ENCODE results near the gene DDX4. TPM values are rescaled to one million over a fixed set of nuclear protein-coding genes. Genes with fewer than 3 reads are reported as not detected.

DDX4 gene
- polyA plus RNA-seq, 3 donors: not detected

DNA sequence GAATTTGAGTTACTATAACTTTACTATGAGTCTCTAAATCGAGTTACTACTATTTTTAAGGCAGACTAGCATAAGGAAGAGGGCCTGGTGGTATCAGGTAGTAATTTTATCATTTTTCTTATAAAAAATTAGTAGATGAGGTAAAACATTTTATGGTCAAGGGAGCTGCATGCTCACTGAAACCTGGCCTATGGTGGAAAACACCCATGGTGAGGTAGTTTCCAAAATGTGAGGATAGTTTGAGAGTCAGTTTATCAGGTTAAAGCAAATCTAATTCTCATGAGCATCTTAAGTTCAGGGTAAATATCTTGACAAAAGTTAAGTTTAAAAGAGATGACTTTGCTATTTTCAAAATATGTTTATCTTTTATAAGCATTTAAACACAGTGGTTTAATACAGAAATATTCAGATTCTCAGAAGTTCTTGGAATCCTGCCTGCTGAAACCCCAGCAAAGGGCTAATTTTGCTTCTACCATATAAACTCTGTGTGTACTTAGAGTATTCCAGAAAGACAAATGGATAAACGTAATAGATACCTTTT, 10.0 kb downstream of the DDX4 start:
- intact Hi-C loops (cut with micrococcal nuclease): no loop called here

DNA sequence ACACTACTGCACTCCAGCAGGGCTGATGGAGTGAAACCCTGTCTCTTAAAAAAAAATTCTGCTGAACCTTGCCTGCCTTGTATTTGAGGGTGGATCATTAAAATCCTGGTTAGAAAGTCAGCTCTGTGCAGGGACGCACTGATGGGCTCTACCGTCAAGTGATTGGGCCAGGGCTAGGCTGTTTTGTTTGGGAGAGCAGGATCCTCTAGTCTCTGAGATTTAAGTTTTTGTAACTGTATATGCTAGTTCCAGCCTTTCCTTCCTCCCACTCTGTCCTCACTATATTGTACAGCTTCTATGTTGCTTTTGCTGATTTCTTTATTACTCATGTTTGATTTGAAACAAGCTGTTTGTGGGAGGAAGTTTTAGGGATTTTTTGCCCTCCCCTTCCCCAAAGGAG, 11.5 kb downstream of the DDX4 start:
- Histone ChIP-seq H3K4me3 (replicated peaks in 1 of 3; ENCODE audit: low read depth in 2 of 3, low read length in 3 of 3) (no peak overlapping the region), H3K79me2 (ENCODE audit: insufficient read depth, low read length) (no peaks in the 10 kb centered on the region), H3K27me3 (ENCODE audit: control insufficient read depth in 2 of 2, insufficient read depth in 2 of 2, low read length in 2 of 2) (no peaks in the 10 kb centered on the region), H3K36me3 (replicated peaks in 1 of 2; ENCODE audit: control insufficient read depth in 1 of 2, insufficient read depth in 2 of 2, low read length in 2 of 2) (no peaks in the 10 kb centered on the region), H3K27ac (ENCODE audit: low read depth in 1 of 2, low read length in 2 of 2) (no peak overlapping the region), H3K9me3 (replicated peaks in 1 of 2; ENCODE audit: control insufficient read depth in 1 of 2, insufficient read depth in 1 of 2, low read length in 2 of 2) (no peaks in the 10 kb centered on the region), H3K9ac (ENCODE audit: insufficient read depth, low read length, poor library complexity, severe bottlenecking) (no peak overlapping the region), H2AFZ (ENCODE audit: insufficient read depth, low read depth, low read length, poor library complexity, severe bottlenecking) (no peak overlapping the region), H4K20me1 (ENCODE audit: insufficient read depth, low read length) (no peaks in the 10 kb centered on the region), H3K4me2 (replicated peaks; ENCODE audit: extremely low read depth, low read length, poor library complexity, severe bottlenecking) (no peak overlapping the region), H3K4me1 (ENCODE audit: control insufficient read depth in 1 of 2, insufficient read depth in 2 of 2, low read length in 2 of 2) (no peaks in the 10 kb centered on the region)
- H3K4me1 Mint-ChIP-seq: no peaks in the 10 kb centered on the region
- no peaks in the 10 kb centered on the region for H3K36me3 Mint-ChIP-seq
- H3K27ac Mint-ChIP-seq: no peak overlapping the region
- DNase-seq: no peak
- H3K4me3 Mint-ChIP-seq: no peak overlapping the region
- no CpG with 5 or more reads among the region's 2 CpGs for WGBS (ENCODE audit: insufficient coverage)
- intact Hi-C loops (cut with micrococcal nuclease): no loop called here
- TF ChIP-seq CTCF (IDR thresholded peaks at IDR 0.05): no peak
- H3K27me3 Mint-ChIP-seq (ENCODE audit: low read depth in 3 of 3): peaks cover 2% of the 10 kb centered on the region in 3 donors
- H3K9me3 Mint-ChIP-seq: no peaks in the 10 kb centered on the region

More for the DNA sequence above, 10.0 kb downstream of the DDX4 start:
- Histone ChIP-seq H3K4me1 (ENCODE audit: control insufficient read depth in 1 of 2, insufficient read depth in 2 of 2, low read length in 2 of 2) (no peaks in the 10 kb centered on the region), H3K4me3 (replicated peaks in 1 of 3; ENCODE audit: low read depth in 2 of 3, low read length in 3 of 3) (no peak overlapping the region), H3K4me2 (replicated peaks; ENCODE audit: extremely low read depth, low read length, poor library complexity, severe bottlenecking) (no peak overlapping the region), H3K9me3 (replicated peaks in 1 of 2; ENCODE audit: control insufficient read depth in 1 of 2, insufficient read depth in 1 of 2, low read length in 2 of 2) (no peaks in the 10 kb centered on the region), H3K36me3 (replicated peaks in 1 of 2; ENCODE audit: control insufficient read depth in 1 of 2, insufficient read depth in 2 of 2, low read length in 2 of 2) (no peaks in the 10 kb centered on the region), H3K79me2 (ENCODE audit: insufficient read depth, low read length) (no peaks in the 10 kb centered on the region), H3K27me3 (ENCODE audit: control insufficient read depth in 2 of 2, insufficient read depth in 2 of 2, low read length in 2 of 2) (no peaks in the 10 kb centered on the region), H4K20me1 (ENCODE audit: insufficient read depth, low read length) (no peaks in the 10 kb centered on the region), H3K9ac (ENCODE audit: insufficient read depth, low read length, poor library complexity, severe bottlenecking) (no peak overlapping the region), H2AFZ (ENCODE audit: insufficient read depth, low read depth, low read length, poor library complexity, severe bottlenecking) (no peak overlapping the region), H3K27ac (ENCODE audit: low read depth in 1 of 2, low read length in 2 of 2) (no peak overlapping the region)
- H3K36me3 Mint-ChIP-seq: no peaks in the 10 kb centered on the region
- H3K27me3 Mint-ChIP-seq (ENCODE audit: low read depth in 3 of 3): peaks cover 2 to 4% (median 3%) of the 10 kb centered on the region in 3 donors
- WGBS (ENCODE audit: insufficient coverage): no CpG with 5 or more reads among the region's 2 CpGs
- no peak for TF ChIP-seq CTCF (IDR thresholded peaks at IDR 0.05)
- no peak overlapping the region for H3K27ac Mint-ChIP-seq
- no peak for DNase-seq
- H3K4me3 Mint-ChIP-seq: no peak overlapping the region
- no peaks in the 10 kb centered on the region for H3K9me3 Mint-ChIP-seq
- no peaks in the 10 kb centered on the region for H3K4me1 Mint-ChIP-seq
